HepG2 (cell line): ENCODE results near the gene FAIM2. TPM values are rescaled to one million over a fixed set of nuclear protein-coding genes. Genes with fewer than 3 reads are reported as not detected.

Source experiments
- ATAC-seq: fragments of 200-7000 bp; cut with Tn5 transposase; 3 replicates; pipeline ENCODE4 v1.9.1; 2020; ENCODE audit warnings: mild to moderate bottlenecking, moderate library complexity
- BruUV-seq: library from RNA; stranded (reverse); fragments of 400-500 nt; replicated peaks from 2 replicates; lab custom pipeline; 2021; lab: Mats Ljungman, UMichigan
- CTCF ChIA-PET: fragments of 300-600 bp; formaldehyde crosslinking; extraction: SDS; loops from one replicate; lab custom pipeline; 2021; ENCODE audit warnings: low total read pairs, inconsistent platforms, low intra/inter-chr PET ratio; lab: Yijun Ruan, JAX
- POLR2A ChIA-PET: fragments of 350-600 bp; sonication (Branson Sonifier 250); formaldehyde crosslinking; loops from one replicate; lab custom pipeline; 2020; ENCODE audit warnings: antibody characterized with exemption, inconsistent platforms; lab: Yijun Ruan, JAX
- DNase-seq: peaks from one replicate; pipeline ENCODE4 v3.0.0-alpha.2; 2015; ENCODE audit warnings: low spot score
- FAIRE-seq: peaks from 3 replicates; lab custom pipeline; 2011; peaks lifted over from hg19 to GRCh38; lab: Jason Lieb, UNC
- H2AFZ ChIP-seq: one replicate; pipeline ENCODE4 v1.6.1; 2011; ENCODE audit warnings: low read length, inconsistent platforms
- H3K27ac ChIP-seq: fragments of 300-600 bp; 3 replicates; pipeline ENCODE4 v1.8.0; 2011; ENCODE audit warnings: mixed run types, mild to moderate bottlenecking, mixed read lengths, low read length, inconsistent platforms; ENCODE audit not compliant: insufficient read depth; ENCODE audit errors: extremely low read length
- H3K27me3 ChIP-seq, 2 experiments: fragments of 200-600 bp in 1 of 2; 2 replicates in 1 of 2; 3 replicates in 1 of 2; pipeline versions ENCODE4 v1.6.0 to v1.8.0; 2011; ENCODE audit warnings: low read length in 2 of 2, mild to moderate bottlenecking in 2 of 2, moderate library complexity in 2 of 2, inconsistent platforms in 1 of 2; ENCODE audit not compliant: insufficient read depth in 2 of 2, control insufficient read depth in 1 of 2
- H3K36me3 ChIP-seq, 2 experiments: fragments of 200-600 bp in 1 of 2; replicated peaks in 1 of 2; 2 replicates in 1 of 2; 3 replicates in 1 of 2; pipeline versions ENCODE4 v1.5.1 to v1.8.0; 2011; ENCODE audit warnings: low read length in 2 of 2, inconsistent platforms in 1 of 2; ENCODE audit not compliant: insufficient read depth in 2 of 2, control insufficient read depth in 1 of 2
- H3K4me1 ChIP-seq: 2 replicates; pipeline ENCODE4 v1.5.1; 2012; ENCODE audit warnings: low read length, inconsistent platforms; ENCODE audit not compliant: insufficient read depth
- H3K4me2 ChIP-seq: 2 replicates; pipeline ENCODE4 v1.6.0; 2011; ENCODE audit warnings: low read depth, low read length, inconsistent platforms
- H3K4me3 ChIP-seq, 3 experiments: fragments of 200-600 bp in 1 of 3; sonication (generic), shearing (Covaris generic) in 1 of 3; replicated peaks in 1 of 3; 2 replicates each; pipeline ENCODE4 v1.5.1; 2011 to 2016; ENCODE audit warnings: low read length in 3 of 3, inconsistent platforms in 2 of 3, low read depth in 2 of 3, mild to moderate bottlenecking in 2 of 3, control low read depth in 1 of 3, mixed read lengths in 1 of 3; ENCODE audit not compliant: insufficient read depth in 1 of 3
- H3K79me2 ChIP-seq: one replicate; pipeline ENCODE4 v1.6.1; 2011; ENCODE audit warnings: low read length, inconsistent platforms; ENCODE audit not compliant: insufficient read depth
- H3K9ac ChIP-seq: 2 replicates; pipeline ENCODE4 v1.6.0; 2011; ENCODE audit warnings: mild to moderate bottlenecking, low read depth, low read length, inconsistent platforms; ENCODE audit not compliant: insufficient read depth
- H3K9me3 ChIP-seq: 2 replicates; pipeline ENCODE4 v1.5.1; 2012; ENCODE audit warnings: mild to moderate bottlenecking, low read length
- H4K20me1 ChIP-seq: 2 replicates; pipeline ENCODE4 v1.6.0; 2011; ENCODE audit warnings: inconsistent platforms, mild to moderate bottlenecking, low read length, moderate library complexity; ENCODE audit not compliant: insufficient read depth
- CBX1 ChIP-seq: IDR thresholded peaks from one replicate; pipeline ENCODE4 v1.6.1; 2016; ENCODE audit warnings: antibody characterized with exemption, low read depth
- FOSL1 ChIP-seq: sonication (generic); formaldehyde crosslinking; IDR thresholded peaks from 2 replicates; pipeline ENCODE4 v1.9.0; 2021; ENCODE audit warnings: missing genetic modification reagents, borderline replicate concordance
- MED13 ChIP-seq: sonication (generic); formaldehyde crosslinking; IDR thresholded peaks from 2 replicates; pipeline ENCODE4 v1.5.0; 2020; ENCODE audit warnings: missing genetic modification reagents
- MEIS2 ChIP-seq: sonication (generic); formaldehyde crosslinking; IDR thresholded peaks from 2 replicates; pipeline ENCODE4 v1.9.0; 2021; ENCODE audit warnings: mild to moderate bottlenecking, missing genetic modification reagents
- ZNF777 ChIP-seq: sonication (generic); formaldehyde crosslinking; IDR thresholded peaks from 2 replicates; pipeline ENCODE4 v1.4.0; 2020; ENCODE audit warnings: missing genetic modification reagents
- WGBS: methylation state at CpG from one replicate; pipeline ENCODE4 v1.1.6; 2017; ENCODE audit warnings: low lambda C conversion rate; 5-methylcytosine and 5-hydroxymethylcytosine counted together
- in situ Hi-C: cut with HindIII; loops from 2 replicates; pipeline ENCODE4 v1.10.0; 2017; ENCODE audit warnings: low pct_unique_long_range_greater_than_20kb; ENCODE audit not compliant: extremely low pct_ligation_motif_present
- intact Hi-C: fragments of 100-400 bp; cut with micrococcal nuclease; formaldehyde crosslinking; loops from one replicate; pipeline ENCODE4 v1.10.0; 2022; ENCODE audit not compliant: unreplicated experiment
- polyA plus RNA-seq, 8 experiments: library from polyadenylated mRNA; depleted of rRNA in 3 of 8; stranded (reverse) in 7 of 8; unstranded in 1 of 8; fragments of >200 nt; fragmentation: Illumina TruSeq in 4 of 8; extraction: Trizol in 4 of 8; gene quantifications; 2 replicates each; pipeline versions ENCODE4 v1.2.1 to v1.2.3, GENCODE V29; 2011 to 2016; ENCODE audit warnings: low read depth in 4 of 8, missing spikeins in 1 of 8, mixed read lengths in 1 of 8; ENCODE audit not compliant: insufficient read depth in 1 of 8
- total RNA-seq, 5 experiments: library from RNA; depleted of rRNA; stranded (reverse); fragments of >200 nt; fragmentation: Illumina TruSeq; extraction: Trizol; gene quantifications; 2 replicates each; pipeline ENCODE4 v1.2.3, GENCODE V29; 2016; ENCODE audit warnings: low read depth in 1 of 5
- TF ChIP-seq, protein P1 (sequence below): sonication (generic); formaldehyde crosslinking; IDR thresholded peaks from 2 replicates; pipeline ENCODE4 v1.5.1; 2020; ENCODE audit warnings: mild to moderate bottlenecking, missing genetic modification reagents

Gene FAIM2
- total and polyA plus RNA-seq, 2 of the 13 experiments (the other 11 are each of a cell fraction or from before 2014, with no cell fraction given) = not detected

DNA sequence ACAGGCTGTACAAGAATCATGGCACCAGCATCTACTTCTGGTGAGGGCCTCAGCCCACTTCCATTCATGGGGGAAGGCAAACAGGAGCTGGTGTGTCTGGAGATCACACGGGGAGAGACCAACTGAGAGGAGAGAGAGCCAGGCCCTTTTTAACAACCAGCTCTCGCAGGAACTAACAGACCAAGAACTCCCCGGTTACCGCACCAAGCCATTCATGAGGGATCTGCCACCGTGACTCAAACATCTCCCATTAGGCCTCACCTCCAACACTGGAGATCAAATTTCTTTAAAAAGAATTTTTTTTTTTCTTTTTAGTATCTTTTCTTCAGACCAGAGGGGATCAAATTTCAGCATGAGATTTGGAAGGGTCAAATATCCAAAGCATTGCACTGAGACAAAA, 30.1 kb upstream of the FAIM2 start:
- no peak overlapping the region for H3K4me3 ChIP-seq
- FAIRE-seq (no peak), ATAC-seq (no peak), DNase-seq (no peak)
- H3K9ac ChIP-seq = no peak overlapping the region
- no TSS peak for BruUV-seq
- TF ChIP-seq MED13 = no peak
- no peak for TF ChIP-seq CBX1
- TF ChIP-seq, protein P1, sequence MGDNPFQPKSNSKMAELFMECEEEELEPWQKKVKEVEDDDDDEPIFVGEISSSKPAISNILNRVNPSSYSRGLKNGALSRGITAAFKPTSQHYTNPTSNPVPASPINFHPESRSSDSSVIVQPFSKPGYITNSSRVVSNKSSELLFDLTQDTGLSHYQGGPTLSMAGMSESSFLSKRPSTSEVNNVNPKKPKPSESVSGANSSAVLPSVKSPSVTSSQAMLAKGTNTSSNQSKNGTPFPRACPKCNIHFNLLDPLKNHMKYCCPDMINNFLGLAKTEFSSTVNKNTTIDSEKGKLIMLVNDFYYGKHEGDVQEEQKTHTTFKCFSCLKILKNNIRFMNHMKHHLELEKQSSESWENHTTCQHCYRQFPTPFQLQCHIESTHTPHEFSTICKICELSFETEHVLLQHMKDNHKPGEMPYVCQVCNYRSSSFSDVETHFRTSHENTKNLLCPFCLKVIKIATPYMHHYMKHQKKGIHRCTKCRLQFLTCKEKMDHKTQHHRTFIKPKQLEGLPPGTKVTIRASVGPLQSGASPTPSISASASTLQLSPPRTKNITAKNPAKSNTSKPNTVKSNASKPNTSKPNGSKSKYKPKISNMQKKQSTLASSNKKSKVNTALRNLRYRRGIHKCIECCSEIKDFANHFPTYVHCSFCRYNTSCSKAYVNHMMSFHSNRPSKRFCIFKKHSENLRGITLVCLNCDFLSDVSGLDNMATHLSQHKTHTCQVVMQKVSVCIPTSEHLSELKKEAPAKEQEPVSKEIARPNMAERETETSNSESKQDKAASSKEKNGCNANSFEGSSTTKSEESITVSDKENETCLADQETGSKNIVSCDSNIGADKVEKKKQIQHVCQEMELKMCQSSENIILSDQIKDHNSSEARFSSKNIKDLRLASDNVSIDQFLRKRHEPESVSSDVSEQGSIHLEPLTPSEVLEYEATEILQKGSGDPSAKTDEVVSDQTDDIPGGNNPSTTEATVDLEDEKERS (CRISPR knock-in tag) = no peak
- TF ChIP-seq ZNF777 (CRISPR knock-in tag) = no peak
- no peak for TF ChIP-seq MEIS2 (CRISPR knock-in tag)
- no peak for TF ChIP-seq FOSL1 (CRISPR knock-in tag)
- intact Hi-C loops = no loop called here
- in situ Hi-C loops = no loop called here
- 45% methylated on average over 5 of the region's 5 CpGs for whole genome bisulfite sequencing
- H3K36me3 ChIP-seq = no peaks in the 10 kb centered on the region
- H4K20me1 ChIP-seq = no peaks in the 10 kb centered on the region
- no peaks in the 10 kb centered on the region for H3K79me2 ChIP-seq
- H3K27me3 ChIP-seq = peaks cover 0 to 4% of the 10 kb centered on the region in 2 experiments; a peak in 1 of 5 replicates
- no peaks in the 10 kb centered on the region for H3K4me1 ChIP-seq
- ChIA-PET POLR2A (no interaction called here), CTCF (no interaction called here)
- H3K27ac ChIP-seq = no peak overlapping the region
- no peak overlapping the region for H2AFZ ChIP-seq
- no peak overlapping the region for H3K4me2 ChIP-seq
- no peaks in the 10 kb centered on the region for H3K9me3 ChIP-seq
